SK-N-SH (cell line): Measurements from ENCODE around the gene TRPV5.

Experiments
- EP300 ChIP-seq, 2 experiments: IDR thresholded peaks; 2 replicates each; pipeline versions ENCODE4 v1.4.0 to v1.6.1; 2012; ENCODE audit warnings: borderline replicate concordance in 1 of 2, low read depth in 1 of 2, low read length in 1 of 2
- GABPA ChIP-seq: IDR thresholded peaks from 2 replicates; pipeline ENCODE4 v1.4.0; 2012; ENCODE audit warnings: low read depth, mild to moderate bottlenecking
- RAD21 ChIP-seq: IDR thresholded peaks from 2 replicates; pipeline ENCODE4 v1.6.1; 2012; ENCODE audit warnings: mild to moderate bottlenecking, low read length
- SMC3 ChIP-seq: IDR thresholded peaks from 2 replicates; pipeline ENCODE4 v1.6.1; 2012; ENCODE audit warnings: low read depth, low read length, improper control_type of control experiment
- TF ChIP-seq, protein P1 (sequence below): fragments of 200-600 bp; sonication (generic); IDR thresholded peaks from 2 replicates; pipeline ENCODE4 v1.6.1; 2017; ENCODE audit warnings: antibody characterized with exemption, mild to moderate bottlenecking, moderate library complexity
- TF ChIP-seq, protein P2 (sequence below): IDR thresholded peaks from 2 replicates; pipeline ENCODE4 v1.4.0; 2012; ENCODE audit warnings: low read depth
- TF ChIP-seq, protein P3 (sequence below): IDR thresholded peaks from 2 replicates; pipeline ENCODE4 v1.6.1; 2012; ENCODE audit warnings: mild to moderate bottlenecking, low read depth, low read length, moderate library complexity
- TF ChIP-seq, protein P4 (sequence below): IDR thresholded peaks from 2 replicates; pipeline ENCODE4 v1.4.0; 2012; ENCODE audit warnings: low read depth, borderline replicate concordance

DNA sequence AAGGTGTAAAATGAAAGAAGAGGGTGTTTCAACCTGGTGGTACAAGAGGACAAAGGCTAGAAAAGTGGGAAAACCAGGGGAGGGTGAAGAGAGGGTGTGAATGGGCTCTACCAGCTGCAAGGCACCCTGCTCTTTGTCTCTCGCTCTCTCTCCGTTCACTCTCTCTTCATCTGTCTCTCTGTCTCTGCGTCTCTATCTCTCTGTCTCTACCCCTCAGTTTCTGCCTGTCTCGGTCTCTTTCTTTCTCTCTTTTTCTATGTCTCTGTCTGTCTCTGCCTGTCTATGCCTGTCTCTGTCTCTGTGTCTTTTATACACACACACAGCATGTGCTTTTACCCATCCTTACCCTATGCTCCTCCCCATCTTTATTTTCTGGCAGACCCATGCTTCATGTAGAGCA, 5.1 kb upstream of the TRPV5 start:
- no peak for TF ChIP-seq SMC3
- TF ChIP-seq, protein P1, sequence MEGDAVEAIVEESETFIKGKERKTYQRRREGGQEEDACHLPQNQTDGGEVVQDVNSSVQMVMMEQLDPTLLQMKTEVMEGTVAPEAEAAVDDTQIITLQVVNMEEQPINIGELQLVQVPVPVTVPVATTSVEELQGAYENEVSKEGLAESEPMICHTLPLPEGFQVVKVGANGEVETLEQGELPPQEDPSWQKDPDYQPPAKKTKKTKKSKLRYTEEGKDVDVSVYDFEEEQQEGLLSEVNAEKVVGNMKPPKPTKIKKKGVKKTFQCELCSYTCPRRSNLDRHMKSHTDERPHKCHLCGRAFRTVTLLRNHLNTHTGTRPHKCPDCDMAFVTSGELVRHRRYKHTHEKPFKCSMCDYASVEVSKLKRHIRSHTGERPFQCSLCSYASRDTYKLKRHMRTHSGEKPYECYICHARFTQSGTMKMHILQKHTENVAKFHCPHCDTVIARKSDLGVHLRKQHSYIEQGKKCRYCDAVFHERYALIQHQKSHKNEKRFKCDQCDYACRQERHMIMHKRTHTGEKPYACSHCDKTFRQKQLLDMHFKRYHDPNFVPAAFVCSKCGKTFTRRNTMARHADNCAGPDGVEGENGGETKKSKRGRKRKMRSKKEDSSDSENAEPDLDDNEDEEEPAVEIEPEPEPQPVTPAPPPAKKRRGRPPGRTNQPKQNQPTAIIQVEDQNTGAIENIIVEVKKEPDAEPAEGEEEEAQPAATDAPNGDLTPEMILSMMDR: no peak
- no peak for TF ChIP-seq EP300 (IDR thresholded peaks at IDR 0.05; ENCODE audit: borderline replicate concordance in 1 of 2, low read depth in 1 of 2, low read length in 1 of 2)
- TF ChIP-seq, protein P2, sequence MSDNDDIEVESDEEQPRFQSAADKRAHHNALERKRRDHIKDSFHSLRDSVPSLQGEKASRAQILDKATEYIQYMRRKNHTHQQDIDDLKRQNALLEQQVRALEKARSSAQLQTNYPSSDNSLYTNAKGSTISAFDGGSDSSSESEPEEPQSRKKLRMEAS: no peak
- no peak for TF ChIP-seq GABPA
- TF ChIP-seq, protein P3, sequence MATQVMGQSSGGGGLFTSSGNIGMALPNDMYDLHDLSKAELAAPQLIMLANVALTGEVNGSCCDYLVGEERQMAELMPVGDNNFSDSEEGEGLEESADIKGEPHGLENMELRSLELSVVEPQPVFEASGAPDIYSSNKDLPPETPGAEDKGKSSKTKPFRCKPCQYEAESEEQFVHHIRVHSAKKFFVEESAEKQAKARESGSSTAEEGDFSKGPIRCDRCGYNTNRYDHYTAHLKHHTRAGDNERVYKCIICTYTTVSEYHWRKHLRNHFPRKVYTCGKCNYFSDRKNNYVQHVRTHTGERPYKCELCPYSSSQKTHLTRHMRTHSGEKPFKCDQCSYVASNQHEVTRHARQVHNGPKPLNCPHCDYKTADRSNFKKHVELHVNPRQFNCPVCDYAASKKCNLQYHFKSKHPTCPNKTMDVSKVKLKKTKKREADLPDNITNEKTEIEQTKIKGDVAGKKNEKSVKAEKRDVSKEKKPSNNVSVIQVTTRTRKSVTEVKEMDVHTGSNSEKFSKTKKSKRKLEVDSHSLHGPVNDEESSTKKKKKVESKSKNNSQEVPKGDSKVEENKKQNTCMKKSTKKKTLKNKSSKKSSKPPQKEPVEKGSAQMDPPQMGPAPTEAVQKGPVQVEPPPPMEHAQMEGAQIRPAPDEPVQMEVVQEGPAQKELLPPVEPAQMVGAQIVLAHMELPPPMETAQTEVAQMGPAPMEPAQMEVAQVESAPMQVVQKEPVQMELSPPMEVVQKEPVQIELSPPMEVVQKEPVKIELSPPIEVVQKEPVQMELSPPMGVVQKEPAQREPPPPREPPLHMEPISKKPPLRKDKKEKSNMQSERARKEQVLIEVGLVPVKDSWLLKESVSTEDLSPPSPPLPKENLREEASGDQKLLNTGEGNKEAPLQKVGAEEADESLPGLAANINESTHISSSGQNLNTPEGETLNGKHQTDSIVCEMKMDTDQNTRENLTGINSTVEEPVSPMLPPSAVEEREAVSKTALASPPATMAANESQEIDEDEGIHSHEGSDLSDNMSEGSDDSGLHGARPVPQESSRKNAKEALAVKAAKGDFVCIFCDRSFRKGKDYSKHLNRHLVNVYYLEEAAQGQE: no peak
- TF ChIP-seq RAD21: no peak
- TF ChIP-seq, protein P4, sequence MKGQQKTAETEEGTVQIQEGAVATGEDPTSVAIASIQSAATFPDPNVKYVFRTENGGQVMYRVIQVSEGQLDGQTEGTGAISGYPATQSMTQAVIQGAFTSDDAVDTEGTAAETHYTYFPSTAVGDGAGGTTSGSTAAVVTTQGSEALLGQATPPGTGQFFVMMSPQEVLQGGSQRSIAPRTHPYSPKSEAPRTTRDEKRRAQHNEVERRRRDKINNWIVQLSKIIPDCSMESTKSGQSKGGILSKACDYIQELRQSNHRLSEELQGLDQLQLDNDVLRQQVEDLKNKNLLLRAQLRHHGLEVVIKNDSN: no peak
